ENCODE results near the gene RLF. TPM values are rescaled to one million over a fixed set of nuclear protein-coding genes. Genes with fewer than 3 reads are reported as not detected.

The RLF gene
- total RNA-seq, 4 donors from 2014 or later, result 19.4 to 28.7 (median 27.9) TPM

GRCh38 chr1:40247655-40248054 lies 86.5 kb downstream of the RLF start, which contains the start of gene TMCO2:
TMCO2 (plus strand) TSS chr1:40247937; CDS start chr1:40247994, 57 bp downstream.
- no peak for ATAC-seq
- no peak within 1 kb of the TSS for H3K27ac ChIP-seq
- no peaks in the 10 kb centered on the region for H3K36me3 ChIP-seq
- H3K27me3 ChIP-seq, result no peaks in the 10 kb centered on the region
- no peaks in the 10 kb centered on the region for H3K4me1 ChIP-seq
- TF ChIP-seq POLR2AphosphoS5 (IDR thresholded peaks at IDR 0.05), result no peak
- TF ChIP-seq EP300 (IDR thresholded peaks at IDR 0.05), result no peak
- TF ChIP-seq CTCF (IDR thresholded peaks at IDR 0.05), result no peak
- TF ChIP-seq POLR2A (IDR thresholded peaks at IDR 0.05), result no peak
- no peak within 1 kb of the TSS for H3K4me3 ChIP-seq
- H3K9me3 ChIP-seq, result no peaks in the 10 kb centered on the region
- 91% methylated on average over 1 of the region's 1 CpG; no CpG with 5 or more reads in 1 of the 2 donors for WGBS, 2 donors (ENCODE audit: low coverage in 1 of 2)

GRCh38 chr1:40248412-40248811 lies 87.2 kb downstream of the RLF start:
- Histone ChIP-seq H3K4me1 (no peaks in the 10 kb centered on the region), H3K36me3 (no peaks in the 10 kb centered on the region), H3K27me3 (no peaks in the 10 kb centered on the region), H3K9me3 (no peaks in the 10 kb centered on the region), H3K4me3 (no peak overlapping the region), H3K27ac (no peak overlapping the region)
- TF ChIP-seq EP300 (IDR thresholded peaks at IDR 0.05) (no peak), POLR2AphosphoS5 (IDR thresholded peaks at IDR 0.05) (no peak), POLR2A (IDR thresholded peaks at IDR 0.05) (no peak), CTCF (IDR thresholded peaks at IDR 0.05) (no peak)
- ATAC-seq, result no peak

GRCh38 chr1:40251456-40251855 lies 90.3 kb downstream of the RLF start:
- Histone ChIP-seq H3K27ac (no peak overlapping the region), H3K9me3 (no peaks in the 10 kb centered on the region), H3K4me3 (no peak overlapping the region), H3K36me3 (no peaks in the 10 kb centered on the region), H3K4me1 (peaks cover 0 to 15% (median 0%) of the 10 kb centered on the region in 3 donors), H3K27me3 (no peaks in the 10 kb centered on the region)
- 73 to 84% methylated on average over 2 to 4 of the region's 4 CpGs for WGBS, 2 donors (ENCODE audit: low coverage in 1 of 2)
- no peak for ATAC-seq
- TF ChIP-seq CTCF (IDR thresholded peaks at IDR 0.05), result no peak
- no peak for TF ChIP-seq EP300 (IDR thresholded peaks at IDR 0.05)
- TF ChIP-seq POLR2AphosphoS5 (IDR thresholded peaks at IDR 0.05), result no peak
- no peak for TF ChIP-seq POLR2A (IDR thresholded peaks at IDR 0.05)

GRCh38 chr1:40252601-40253000 lies 91.4 kb downstream of the RLF start:
- Histone ChIP-seq H3K9me3 (no peaks in the 10 kb centered on the region), H3K4me1 (peaks cover 0 to 20% (median 0%) of the 10 kb centered on the region in 3 donors), H3K4me3 (no peak overlapping the region), H3K36me3 (no peaks in the 10 kb centered on the region), H3K27ac (no peak overlapping the region), H3K27me3 (no peaks in the 10 kb centered on the region)
- 80 to 94% methylated on average over 2 of the region's 2 CpGs for WGBS, 2 donors (ENCODE audit: low coverage in 1 of 2)
- TF ChIP-seq CTCF (IDR thresholded peaks at IDR 0.05), result no peak
- no peak for TF ChIP-seq POLR2A (IDR thresholded peaks at IDR 0.05)
- no peak for TF ChIP-seq POLR2AphosphoS5 (IDR thresholded peaks at IDR 0.05)
- no peak for TF ChIP-seq EP300 (IDR thresholded peaks at IDR 0.05)
- ATAC-seq, result no peak

GRCh38 chr1:40255231-40255630 lies 94.0 kb downstream of the RLF start:
- Histone ChIP-seq H3K27me3 (no peaks in the 10 kb centered on the region), H3K27ac (no peak overlapping the region), H3K9me3 (no peaks in the 10 kb centered on the region), H3K36me3 (peaks cover 0 to 3% of the 10 kb centered on the region in 2 donors), H3K4me3 (no peak overlapping the region), H3K4me1 (peaks cover 0 to 39% (median 10%) of the 10 kb centered on the region in 3 donors)
- no peak for ATAC-seq
- TF ChIP-seq POLR2AphosphoS5 (IDR thresholded peaks at IDR 0.05) (no peak), EP300 (IDR thresholded peaks at IDR 0.05) (no peak), POLR2A (IDR thresholded peaks at IDR 0.05) (no peak), CTCF (IDR thresholded peaks at IDR 0.05) (no peak)
